Activated T-helper 1 cell treated with anti-CD3 and anti-CD28 coated beads, Interleukin-12 subunit alpha, Interleukin-12 subunit beta, Interleukin-2, Interleukin-4 antibody, amounts not matched to agents 30 ng/mL and 10 ng/mL and 1 ng/mL, durations not matched to agents 14 hours and 24 hours and 36 hours (primary cell): Measurements from ENCODE around the gene PDE1C. TPM values are rescaled to one million over a fixed set of nuclear protein-coding genes. Genes with fewer than 3 reads are reported as not detected.

ENCODE experiments used
- DNase-seq: peaks from one replicate; pipeline ENCODE4 v3.0.0; 2021; ENCODE audit warnings: low spot score
- H3K27ac Mint-ChIP-seq: one replicate; pipeline ENCODE4 v1.8.0; 2021; ENCODE audit warnings: mild to moderate bottlenecking, mixed read lengths
- H3K27me3 Mint-ChIP-seq: one replicate; pipeline ENCODE4 v1.8.0; 2022; ENCODE audit warnings: mild to moderate bottlenecking, moderate library complexity, mixed read lengths; ENCODE audit not compliant: insufficient read depth
- H3K36me3 Mint-ChIP-seq: one replicate; pipeline ENCODE4 v1.8.0; 2021; ENCODE audit warnings: low read depth, mixed read lengths
- H3K4me1 Mint-ChIP-seq: one replicate; pipeline ENCODE4 v1.8.0; 2021; ENCODE audit warnings: low read depth, mixed read lengths
- H3K4me3 Mint-ChIP-seq: one replicate; pipeline ENCODE4 v1.8.0; 2021; ENCODE audit warnings: mild to moderate bottlenecking, moderate library complexity, mixed read lengths
- H3K9me3 Mint-ChIP-seq: one replicate; pipeline ENCODE4 v1.8.0; 2021; ENCODE audit warnings: mixed read lengths
- intact Hi-C: fragments of 100-400 bp; cut with micrococcal nuclease; formaldehyde crosslinking; loops from one replicate; pipeline ENCODE4 v1.15.1; 2024
- total RNA-seq: library from RNA; stranded (reverse); gene quantifications from 2 replicates; pipeline ENCODE4 v1.2.3, GENCODE V29; 2022

The PDE1C gene
- total RNA-seq, 1 donor from 2014 or later: not detected

GRCh38 chr7:32070051-32070405, 179 bp downstream of the PDE1C start:
- Mint-ChIP-seq H3K27me3 (peaks cover 9% of the 10 kb centered on the region), H3K9me3 (no peaks in the 10 kb centered on the region), H3K4me1 (no peaks in the 10 kb centered on the region), H3K4me3 (no peak overlapping the region), H3K36me3 (no peaks in the 10 kb centered on the region), H3K27ac (no peak overlapping the region)
- intact Hi-C loops: no loop called here
- no peak for DNase-seq

DNA sequence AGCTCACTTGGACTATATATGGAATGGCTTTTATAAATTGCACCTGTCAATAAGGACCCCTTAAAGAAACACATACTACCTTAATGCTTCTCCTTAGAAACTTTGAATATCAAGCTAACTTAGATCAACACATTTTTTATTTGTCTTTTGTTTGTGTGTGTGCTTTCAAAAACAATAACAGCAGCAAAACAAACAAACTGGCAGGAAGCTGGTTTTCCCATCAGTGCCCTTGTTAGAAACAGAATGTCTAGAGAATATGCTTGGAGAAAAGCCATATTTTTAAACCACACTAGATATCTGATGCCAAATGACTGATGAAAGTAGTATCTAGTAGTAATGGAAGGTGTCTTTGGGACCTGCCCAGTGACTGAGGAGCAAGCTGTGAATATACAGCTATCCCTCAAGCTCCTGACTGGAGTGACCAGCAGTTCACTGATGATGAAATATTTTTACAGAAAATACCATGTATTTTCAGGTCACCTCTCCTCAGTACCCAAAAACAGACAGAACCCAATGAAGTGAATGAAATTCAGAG, 1.0 kb downstream of the PDE1C start:
- H3K4me1 Mint-ChIP-seq: no peaks in the 10 kb centered on the region
- no peaks in the 10 kb centered on the region for H3K9me3 Mint-ChIP-seq
- H3K27ac Mint-ChIP-seq: no peak overlapping the region
- no peak for DNase-seq
- no peaks in the 10 kb centered on the region for H3K36me3 Mint-ChIP-seq
- intact Hi-C loops: loop anchor here (10.0 kb wide), 1 partner anchor 324 kb away; no protein-coding TSS in a partner anchor
- H3K4me3 Mint-ChIP-seq: no peak overlapping the region
- peaks cover 9% of the 10 kb centered on the region for H3K27me3 Mint-ChIP-seq

GRCh38 chr7:32068411-32069101, 1.7 kb downstream of the PDE1C start:
- H3K9me3 Mint-ChIP-seq: no peaks in the 10 kb centered on the region
- H3K27ac Mint-ChIP-seq: no peak overlapping the region
- H3K36me3 Mint-ChIP-seq: no peaks in the 10 kb centered on the region
- no peak overlapping the region for H3K4me3 Mint-ChIP-seq
- DNase-seq: no peak
- intact Hi-C loops: loop anchor here (10.0 kb wide), 1 partner anchor 324 kb away; no protein-coding TSS in a partner anchor
- no peaks in the 10 kb centered on the region for H3K4me1 Mint-ChIP-seq
- peaks cover 9% of the 10 kb centered on the region for H3K27me3 Mint-ChIP-seq

- Mint-ChIP-seq H3K4me1 (no peaks in the 10 kb centered on the region), H3K4me3 (no peak overlapping the region), H3K27me3 (peaks cover 8% of the 10 kb centered on the region), H3K36me3 (no peaks in the 10 kb centered on the region), H3K9me3 (no peaks in the 10 kb centered on the region), H3K27ac (no peak overlapping the region)
- DNase-seq: no peak
- intact Hi-C loops: loop anchor here (10.0 kb wide), 1 partner anchor 322 kb away; no protein-coding TSS in a partner anchor
Measured at GRCh38 chr7:32066441-32066840, 3.8 kb downstream of the PDE1C start.

GRCh38 chr7:32063614-32064013, 6.6 kb downstream of the PDE1C start:
- Mint-ChIP-seq H3K4me1 (no peaks in the 10 kb centered on the region), H3K9me3 (no peaks in the 10 kb centered on the region), H3K36me3 (no peaks in the 10 kb centered on the region), H3K27me3 (no peaks in the 10 kb centered on the region), H3K27ac (no peak overlapping the region), H3K4me3 (no peak overlapping the region)
- no peak for DNase-seq
- intact Hi-C loops: loop anchor here (10.0 kb wide), 1 partner anchor 319 kb away; no protein-coding TSS in a partner anchor

DNA sequence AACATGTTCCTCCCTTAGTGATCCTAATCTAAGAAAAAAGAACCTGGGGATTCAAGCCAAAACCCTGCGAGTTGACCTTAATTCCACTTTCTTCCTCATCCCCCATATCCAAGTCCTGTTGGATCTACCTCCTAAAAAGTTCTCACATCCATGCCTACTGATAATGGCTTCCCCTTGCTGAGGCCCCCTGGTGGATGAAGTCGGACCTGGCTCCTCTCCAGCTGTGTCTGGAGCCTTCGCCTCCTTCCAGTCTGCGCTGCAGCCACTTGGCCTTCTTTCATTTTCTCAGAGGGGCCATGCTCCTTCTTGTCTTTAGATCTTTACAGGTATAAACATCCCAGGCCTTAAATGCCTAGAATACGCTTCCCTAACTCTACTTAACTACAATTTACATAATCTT, 8.1 kb downstream of the PDE1C start:
- Mint-ChIP-seq H3K4me3 (no peak overlapping the region), H3K9me3 (no peaks in the 10 kb centered on the region), H3K27ac (no peak overlapping the region), H3K4me1 (no peaks in the 10 kb centered on the region), H3K36me3 (no peaks in the 10 kb centered on the region), H3K27me3 (no peaks in the 10 kb centered on the region)
- intact Hi-C loops: loop anchor here (10.0 kb wide), 1 partner anchor 317 kb away; no protein-coding TSS in a partner anchor
- no peak for DNase-seq

- intact Hi-C loops: loop anchor here (10.0 kb wide), 1 partner anchor 317 kb away; no protein-coding TSS in a partner anchor
- DNase-seq: no peak
- H3K4me1 Mint-ChIP-seq: no peaks in the 10 kb centered on the region
- no peaks in the 10 kb centered on the region for H3K27me3 Mint-ChIP-seq
- no peak overlapping the region for H3K27ac Mint-ChIP-seq
- no peaks in the 10 kb centered on the region for H3K9me3 Mint-ChIP-seq
- no peaks in the 10 kb centered on the region for H3K36me3 Mint-ChIP-seq
- no peak overlapping the region for H3K4me3 Mint-ChIP-seq
Measured at GRCh38 chr7:32061346-32061745, 8.9 kb downstream of the PDE1C start.

GRCh38 chr7:32059289-32060011, 10.8 kb downstream of the PDE1C start:
- no peak for DNase-seq
- intact Hi-C loops: loop anchor here (10.0 kb wide), 1 partner anchor 315 kb away; no protein-coding TSS in a partner anchor
- H3K4me1 Mint-ChIP-seq: no peaks in the 10 kb centered on the region
- no peak overlapping the region for H3K4me3 Mint-ChIP-seq
- no peaks in the 10 kb centered on the region for H3K36me3 Mint-ChIP-seq
- no peaks in the 10 kb centered on the region for H3K27me3 Mint-ChIP-seq
- no peaks in the 10 kb centered on the region for H3K9me3 Mint-ChIP-seq
- H3K27ac Mint-ChIP-seq: no peak overlapping the region

GRCh38 chr7:32058002-32058401, 12.2 kb downstream of the PDE1C start:
- H3K36me3 Mint-ChIP-seq: no peaks in the 10 kb centered on the region
- no peak overlapping the region for H3K27ac Mint-ChIP-seq
- no peaks in the 10 kb centered on the region for H3K9me3 Mint-ChIP-seq
- H3K27me3 Mint-ChIP-seq: no peaks in the 10 kb centered on the region
- intact Hi-C loops: no loop called here
- H3K4me1 Mint-ChIP-seq: no peaks in the 10 kb centered on the region
- H3K4me3 Mint-ChIP-seq: no peak overlapping the region
- no peak for DNase-seq

DNA sequence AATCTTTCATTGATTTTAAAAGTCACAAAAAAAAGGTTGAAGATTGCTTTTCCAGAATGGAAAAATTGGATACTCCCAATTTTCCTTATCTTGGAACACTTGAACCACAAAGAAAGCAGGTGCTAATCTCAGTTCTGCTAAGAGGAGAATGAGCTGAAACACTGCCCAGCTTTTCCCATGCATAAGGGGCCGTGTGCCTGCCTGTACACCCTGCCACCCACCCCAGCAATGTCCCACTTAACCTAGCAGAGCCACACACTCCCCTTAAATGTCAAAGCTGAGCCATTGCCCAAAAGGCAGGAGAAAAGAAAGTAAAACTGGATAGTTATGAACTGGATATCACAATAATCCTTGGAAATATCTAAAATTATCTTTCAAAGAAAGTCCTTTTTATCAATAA, 13.4 kb downstream of the PDE1C start:
- Mint-ChIP-seq H3K27me3 (no peaks in the 10 kb centered on the region), H3K27ac (no peak overlapping the region), H3K4me3 (no peak overlapping the region), H3K36me3 (no peaks in the 10 kb centered on the region), H3K4me1 (no peaks in the 10 kb centered on the region), H3K9me3 (no peaks in the 10 kb centered on the region)
- intact Hi-C loops: no loop called here
- no peak for DNase-seq

DNA sequence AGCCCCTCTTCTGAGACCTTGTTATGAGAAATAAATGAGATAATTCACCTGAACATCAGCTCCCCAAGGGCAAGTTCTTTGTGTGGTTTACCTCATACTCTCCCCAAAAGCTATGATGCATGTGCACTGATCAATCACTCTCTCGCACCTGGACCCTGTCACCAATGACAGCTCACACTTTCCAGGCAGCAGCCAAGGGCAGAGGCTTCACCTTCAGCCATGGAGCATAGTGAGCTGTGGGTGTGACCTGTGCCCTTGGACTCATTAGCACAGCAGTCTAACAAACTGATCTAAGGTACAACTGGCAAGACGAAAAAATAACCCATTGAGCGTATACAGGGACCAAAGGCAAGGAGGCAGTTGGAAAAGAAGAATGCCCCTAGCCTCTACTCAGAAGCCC, 17.0 kb downstream of the PDE1C start:
- no peak for DNase-seq
- no peaks in the 10 kb centered on the region for H3K27me3 Mint-ChIP-seq
- H3K27ac Mint-ChIP-seq: no peak overlapping the region
- H3K9me3 Mint-ChIP-seq: no peaks in the 10 kb centered on the region
- no peak overlapping the region for H3K4me3 Mint-ChIP-seq
- H3K36me3 Mint-ChIP-seq: no peaks in the 10 kb centered on the region
- intact Hi-C loops: no loop called here
- no peaks in the 10 kb centered on the region for H3K4me1 Mint-ChIP-seq

DNA sequence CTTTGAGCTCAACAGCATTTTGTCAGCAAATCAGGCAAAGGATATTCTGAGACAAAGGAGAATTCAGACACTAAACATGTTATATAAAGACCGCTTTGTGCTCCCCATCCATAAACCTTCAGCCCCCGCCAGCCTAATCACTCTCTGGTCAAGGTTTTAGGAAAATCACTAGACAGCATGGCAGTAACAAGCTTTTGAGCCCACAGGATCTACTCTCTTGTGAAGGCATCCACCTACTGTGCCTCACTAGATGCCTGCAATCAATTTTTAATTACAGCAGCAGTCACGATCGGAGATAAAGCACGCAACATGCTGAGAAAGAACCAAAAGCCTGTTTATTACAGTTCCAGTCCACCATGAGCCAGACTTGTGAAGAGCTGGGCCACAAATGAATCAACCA, 19.1 kb downstream of the PDE1C start:
- Mint-ChIP-seq H3K9me3 (no peaks in the 10 kb centered on the region), H3K36me3 (no peaks in the 10 kb centered on the region), H3K4me1 (no peaks in the 10 kb centered on the region), H3K4me3 (no peak overlapping the region), H3K27me3 (no peaks in the 10 kb centered on the region), H3K27ac (no peak overlapping the region)
- intact Hi-C loops: no loop called here
- DNase-seq: no peak

GRCh38 chr7:32049599-32049998, 20.6 kb downstream of the PDE1C start:
- H3K27ac Mint-ChIP-seq: no peak overlapping the region
- DNase-seq: no peak
- no peak overlapping the region for H3K4me3 Mint-ChIP-seq
- intact Hi-C loops: no loop called here
- H3K36me3 Mint-ChIP-seq: no peaks in the 10 kb centered on the region
- no peaks in the 10 kb centered on the region for H3K27me3 Mint-ChIP-seq
- no peaks in the 10 kb centered on the region for H3K4me1 Mint-ChIP-seq
- H3K9me3 Mint-ChIP-seq: no peaks in the 10 kb centered on the region
